GM12873 (cell line): ENCODE data around the gene SEMA3G.

Source experiments
- TF ChIP-seq, protein P1 (sequence below): IDR thresholded peaks from 2 replicates; pipeline ENCODE4 v1.5.1; 2012; ENCODE audit warnings: low read depth, mild to moderate bottlenecking, moderate library complexity, low read length, control low read depth; ENCODE audit not compliant: insufficient read depth; ENCODE audit errors: missing control alignments

Gene SEMA3G

DNA sequence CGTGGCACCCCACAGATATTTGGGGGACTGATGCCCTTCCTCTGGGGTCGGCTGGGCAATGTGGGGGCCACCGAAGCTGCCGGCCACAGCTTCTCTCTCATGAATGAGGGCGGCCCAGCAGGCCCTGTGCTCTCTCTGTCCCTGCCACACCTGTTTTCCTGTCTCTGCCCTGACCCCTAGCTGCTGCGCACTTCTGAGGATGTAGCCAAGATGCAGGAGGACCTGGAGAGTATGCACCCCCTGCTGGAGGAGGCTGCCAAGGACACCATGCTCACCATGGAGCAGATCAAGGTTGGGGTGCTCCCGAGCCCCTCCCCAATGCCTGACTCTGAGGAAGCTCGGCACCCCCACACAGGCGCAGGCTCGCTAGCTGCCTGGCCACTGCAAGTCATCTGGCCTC, 59.7 kb downstream of the SEMA3G start:
- TF ChIP-seq, protein P1, sequence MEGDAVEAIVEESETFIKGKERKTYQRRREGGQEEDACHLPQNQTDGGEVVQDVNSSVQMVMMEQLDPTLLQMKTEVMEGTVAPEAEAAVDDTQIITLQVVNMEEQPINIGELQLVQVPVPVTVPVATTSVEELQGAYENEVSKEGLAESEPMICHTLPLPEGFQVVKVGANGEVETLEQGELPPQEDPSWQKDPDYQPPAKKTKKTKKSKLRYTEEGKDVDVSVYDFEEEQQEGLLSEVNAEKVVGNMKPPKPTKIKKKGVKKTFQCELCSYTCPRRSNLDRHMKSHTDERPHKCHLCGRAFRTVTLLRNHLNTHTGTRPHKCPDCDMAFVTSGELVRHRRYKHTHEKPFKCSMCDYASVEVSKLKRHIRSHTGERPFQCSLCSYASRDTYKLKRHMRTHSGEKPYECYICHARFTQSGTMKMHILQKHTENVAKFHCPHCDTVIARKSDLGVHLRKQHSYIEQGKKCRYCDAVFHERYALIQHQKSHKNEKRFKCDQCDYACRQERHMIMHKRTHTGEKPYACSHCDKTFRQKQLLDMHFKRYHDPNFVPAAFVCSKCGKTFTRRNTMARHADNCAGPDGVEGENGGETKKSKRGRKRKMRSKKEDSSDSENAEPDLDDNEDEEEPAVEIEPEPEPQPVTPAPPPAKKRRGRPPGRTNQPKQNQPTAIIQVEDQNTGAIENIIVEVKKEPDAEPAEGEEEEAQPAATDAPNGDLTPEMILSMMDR = peak; percentile 74

- TF ChIP-seq, protein P1 = no peak
Observed at GRCh38 chr3:52384019-52384761, 60.7 kb downstream of the SEMA3G start.

DNA sequence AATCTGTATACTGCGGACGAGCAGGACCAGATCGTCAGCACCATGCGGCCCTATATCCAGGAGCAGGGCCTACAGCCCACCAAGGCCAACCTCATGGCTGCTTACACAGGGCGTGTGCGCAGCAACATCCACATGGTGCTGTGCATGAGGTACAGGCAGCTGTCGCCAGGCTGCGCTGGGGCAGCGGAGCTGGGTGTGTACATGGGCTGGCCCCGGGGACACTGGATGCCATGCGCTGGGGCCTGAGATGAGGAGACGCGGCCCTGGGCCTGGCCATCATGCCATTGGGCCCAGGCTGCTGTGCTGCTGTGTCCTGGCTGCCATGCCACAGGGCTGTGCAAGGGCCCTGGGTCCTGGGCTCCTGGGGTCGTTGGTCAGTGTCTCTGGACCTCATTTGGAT, 61.5 kb downstream of the SEMA3G start:
- TF ChIP-seq, protein P1 = no peak
